ENCODE measurements around the gene G6PC2.

DNA sequence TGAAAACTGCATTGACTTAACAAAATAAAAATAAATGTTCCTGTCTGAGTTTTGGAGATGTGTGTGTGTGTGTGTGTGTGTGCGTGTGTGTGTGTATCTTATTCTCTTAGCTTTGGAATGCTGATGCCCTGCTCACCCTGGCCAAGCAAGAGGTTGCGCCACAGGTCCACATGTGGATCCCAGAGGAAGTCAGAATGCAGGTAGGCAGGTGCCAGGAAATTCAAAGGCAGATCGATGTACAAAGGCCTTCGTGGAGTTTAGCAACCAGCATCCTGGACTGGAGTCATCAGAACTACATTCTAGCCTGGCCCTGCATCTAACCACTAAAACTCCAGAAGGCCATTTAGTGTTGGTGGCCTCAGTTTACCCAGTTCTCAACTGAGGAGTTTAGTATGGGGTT lies 12.4 kb downstream of the G6PC2 start:
- TF ChIP-seq, protein P1, sequence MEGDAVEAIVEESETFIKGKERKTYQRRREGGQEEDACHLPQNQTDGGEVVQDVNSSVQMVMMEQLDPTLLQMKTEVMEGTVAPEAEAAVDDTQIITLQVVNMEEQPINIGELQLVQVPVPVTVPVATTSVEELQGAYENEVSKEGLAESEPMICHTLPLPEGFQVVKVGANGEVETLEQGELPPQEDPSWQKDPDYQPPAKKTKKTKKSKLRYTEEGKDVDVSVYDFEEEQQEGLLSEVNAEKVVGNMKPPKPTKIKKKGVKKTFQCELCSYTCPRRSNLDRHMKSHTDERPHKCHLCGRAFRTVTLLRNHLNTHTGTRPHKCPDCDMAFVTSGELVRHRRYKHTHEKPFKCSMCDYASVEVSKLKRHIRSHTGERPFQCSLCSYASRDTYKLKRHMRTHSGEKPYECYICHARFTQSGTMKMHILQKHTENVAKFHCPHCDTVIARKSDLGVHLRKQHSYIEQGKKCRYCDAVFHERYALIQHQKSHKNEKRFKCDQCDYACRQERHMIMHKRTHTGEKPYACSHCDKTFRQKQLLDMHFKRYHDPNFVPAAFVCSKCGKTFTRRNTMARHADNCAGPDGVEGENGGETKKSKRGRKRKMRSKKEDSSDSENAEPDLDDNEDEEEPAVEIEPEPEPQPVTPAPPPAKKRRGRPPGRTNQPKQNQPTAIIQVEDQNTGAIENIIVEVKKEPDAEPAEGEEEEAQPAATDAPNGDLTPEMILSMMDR (IDR thresholded peaks at IDR 0.05): no peak
- TF ChIP-seq POLR2A (IDR thresholded peaks at IDR 0.05): no peak
